Measurements from ENCODE around the gene CNTN6.

The CNTN6 gene

GRCh38 chr3:1092771-1093170 is at the start of gene CNTN6:
Gene CNTN6 (plus strand): TSS chr3:1093024. CDS start chr3:1148009, 54,985 bp downstream.
- DNase-seq: peak; percentile 57 to 80

GRCh38 chr3:1048558-1048957 is 44.3 kb upstream of the CNTN6 start:
- no peak for DNase-seq

GRCh38 chr3:1055870-1056269 is 37.0 kb upstream of the CNTN6 start:
- no peak for DNase-seq

- no peak for DNase-seq
These were observed 36.1 kb upstream of the CNTN6 start for GRCh38 chr3:1056744-1057143.

- DNase-seq: no peak
These were observed 35.4 kb upstream of the CNTN6 start for GRCh38 chr3:1057436-1057835.

- no peak for DNase-seq
These were observed 23.8 kb upstream of the CNTN6 start for GRCh38 chr3:1068985-1069384.

GRCh38 chr3:1072041-1072440 is 20.8 kb upstream of the CNTN6 start:
- no peak for DNase-seq

- DNase-seq: no peak
These were observed 13.2 kb upstream of the CNTN6 start for GRCh38 chr3:1079662-1080061.

- peak; percentile 5 to 43 for DNase-seq
These were observed 10.7 kb upstream of the CNTN6 start for GRCh38 chr3:1082108-1082507.

- peak in 1 of 2 experiments; percentile 5 for DNase-seq
These were observed 5.7 kb upstream of the CNTN6 start for GRCh38 chr3:1087066-1087560.

- DNase-seq: no peak
These were observed 4.3 kb upstream of the CNTN6 start for GRCh38 chr3:1088503-1088902.

GRCh38 chr3:1091286-1091685 is 1.5 kb upstream of the CNTN6 start:
- DNase-seq: no peak

- no peak for DNase-seq
These were observed 763 bp upstream of the CNTN6 start for GRCh38 chr3:1092061-1092460.

GRCh38 chr3:1093217-1093616 is 393 bp downstream of the CNTN6 start:
- DNase-seq: peak in 1 of 2 experiments; percentile 16

GRCh38 chr3:1103525-1103924 is 10.7 kb downstream of the CNTN6 start:
- no peak for DNase-seq

- DNase-seq: no peak
These were observed 25.1 kb downstream of the CNTN6 start for GRCh38 chr3:1117843-1118473.

- DNase-seq: no peak
These were observed 38.3 kb downstream of the CNTN6 start for GRCh38 chr3:1131166-1131565.

- DNase-seq: no peak
These were observed 42.4 kb downstream of the CNTN6 start for GRCh38 chr3:1135194-1135593.

GRCh38 chr3:1138036-1138435 is 45.2 kb downstream of the CNTN6 start:
- no peak for DNase-seq

- DNase-seq: no peak
These were observed 46.2 kb downstream of the CNTN6 start for GRCh38 chr3:1139071-1139470.

GRCh38 chr3:1147326-1147725 is 54.5 kb downstream of the CNTN6 start:
- no peak for DNase-seq

GRCh38 chr3:1147819-1148218 is 55.0 kb downstream of the CNTN6 start:
- DNase-seq: no peak

- DNase-seq: no peak
These were observed 71.3 kb downstream of the CNTN6 start for GRCh38 chr3:1164101-1164500.

GRCh38 chr3:1171320-1171719 is 78.5 kb downstream of the CNTN6 start:
- DNase-seq: no peak

- peak in 1 of 2 experiments; percentile 40 for DNase-seq
These were observed 79.8 kb downstream of the CNTN6 start for GRCh38 chr3:1172644-1173043.

All from NCI-H524 (cell line).